ENCODE data around the gene NRG2.

- TF ChIP-seq CTCF (IDR thresholded peaks at IDR 0.05) (no peak), POLR2A (IDR thresholded peaks at IDR 0.05) (no peak)
Observed at GRCh38 chr5:139847790-139848507, 195.2 kb downstream of the NRG2 start.
